Sigmoid colon (tissue), 7 donors: ENCODE data around the gene KRT6A. TPM values are rescaled to one million over a fixed set of nuclear protein-coding genes. Genes with fewer than 3 reads are reported as not detected.

ENCODE experiments used
- DNase-seq: peaks from one replicate; pipeline ENCODE4 v3.0.0-alpha.2; 2019
- H3K27ac ChIP-seq, 4 donors: fragments of 200-600 bp; sonication (generic); one replicate each; pipeline ENCODE4 v1.5.1; 2016 to 2019; ENCODE audit warnings: mild to moderate bottlenecking in 1 of 4
- H3K27me3 ChIP-seq, 3 donors: fragments of 200-600 bp; sonication (generic); one replicate each; pipeline ENCODE4 v1.5.1; 2019; ENCODE audit warnings: mild to moderate bottlenecking in 1 of 3
- H3K36me3 ChIP-seq, 4 donors: fragments of 200-600 bp; sonication (generic); one replicate each; pipeline ENCODE4 v1.5.1; 2016 to 2019
- H3K4me1 ChIP-seq, 4 donors: fragments of 200-600 bp; sonication (generic); one replicate each; pipeline ENCODE4 v1.5.1; 2017 to 2019
- H3K4me3 ChIP-seq, 4 donors: fragments of 200-600 bp; sonication (generic); one replicate each; pipeline ENCODE4 v1.5.1; 2017 to 2019; ENCODE audit warnings: mild to moderate bottlenecking in 2 of 4, moderate library complexity in 1 of 4
- H3K9me3 ChIP-seq, 4 donors: fragments of 200-600 bp in 3 of 4; sonication (generic) in 3 of 4; one replicate each; pipeline versions ENCODE4 v1.5.1 to v1.6.1; 2013 to 2019
- CTCF ChIP-seq, 4 experiments: fragments of 450-650 bp in 3 of 4; fragments of 200-600 bp in 1 of 4; IDR thresholded peaks; one replicate each; pipeline ENCODE4 v1.5.1; 2016 to 2019; ENCODE audit warnings: antibody characterized with exemption in 4 of 4, mild to moderate bottlenecking in 3 of 4, moderate library complexity in 2 of 4
- EP300 ChIP-seq, 4 donors: sonication (generic); formaldehyde crosslinking; IDR thresholded peaks; one replicate each; pipeline ENCODE4 v1.6.1; 2017; ENCODE audit warnings: antibody characterized with exemption in 4 of 4
- POLR2A ChIP-seq, 2 donors: fragments of 450-650 bp; IDR thresholded peaks; one replicate each; pipeline ENCODE4 v1.6.1; 2016; ENCODE audit warnings: antibody characterized with exemption in 2 of 2, mild to moderate bottlenecking in 2 of 2, moderate library complexity in 2 of 2
- POLR2AphosphoS5 ChIP-seq, 4 donors: sonication (generic); formaldehyde crosslinking; IDR thresholded peaks; one replicate each; pipeline ENCODE4 v1.6.1; 2017; ENCODE audit warnings: antibody characterized with exemption in 4 of 4
- WGBS, 2 donors: extraction: QIAGEN DNeasy Blood & Tissue Kit; methylation state at CpG; one replicate each; pipeline ENCODE4 v1.1.7; 2013; 5-methylcytosine and 5-hydroxymethylcytosine counted together
- intact Hi-C: fragments of 100-400 bp; cut with DNase I; formaldehyde crosslinking; loops from one replicate; pipeline ENCODE4 v1.15.1; 2023
- polyA plus RNA-seq, 3 donors: library from polyadenylated mRNA; stranded (reverse); fragments of 200-250 nt; gene quantifications; one replicate each; pipeline ENCODE4 v1.2.3, GENCODE V29; 2013
- total RNA-seq, 4 donors: library from RNA; depleted of rRNA; stranded (reverse); fragments of >200 nt; gene quantifications; one replicate each; pipeline ENCODE4 v1.1.0, GENCODE V29; 2016
- donor health status: healthy with polysubstance abuse.
- donor health status: Bipolar disorder and iron deficiency.
- donor health status: healthy.

KRT6A gene
- total and polyA plus RNA-seq, 7 donors: 0.19 to 6.0 TPM; not detected in 5

- 52 to 70% methylated on average over 5 of the region's 5 CpGs for WGBS, 2 donors
- H3K27me3 ChIP-seq: no peaks in the 10 kb centered on the region
- peaks cover 0 to 13% (median 9%) of the 10 kb centered on the region in 4 donors for H3K4me1 ChIP-seq
- intact Hi-C loops: no loop called here
- no peaks in the 10 kb centered on the region for H3K36me3 ChIP-seq
- no peak overlapping the region for H3K27ac ChIP-seq
- H3K4me3 ChIP-seq: no peak overlapping the region
- TF ChIP-seq EP300 (IDR thresholded peaks at IDR 0.05) (no peak), POLR2A (IDR thresholded peaks at IDR 0.05) (no peak), CTCF (IDR thresholded peaks at IDR 0.05) (no peak), POLR2AphosphoS5 (IDR thresholded peaks at IDR 0.05) (no peak)
- H3K9me3 ChIP-seq: no peaks in the 10 kb centered on the region
- DNase-seq: no peak
These were observed 46.2 kb upstream of the KRT6A start for GRCh38 chr12:52539083-52539820.

DNA sequence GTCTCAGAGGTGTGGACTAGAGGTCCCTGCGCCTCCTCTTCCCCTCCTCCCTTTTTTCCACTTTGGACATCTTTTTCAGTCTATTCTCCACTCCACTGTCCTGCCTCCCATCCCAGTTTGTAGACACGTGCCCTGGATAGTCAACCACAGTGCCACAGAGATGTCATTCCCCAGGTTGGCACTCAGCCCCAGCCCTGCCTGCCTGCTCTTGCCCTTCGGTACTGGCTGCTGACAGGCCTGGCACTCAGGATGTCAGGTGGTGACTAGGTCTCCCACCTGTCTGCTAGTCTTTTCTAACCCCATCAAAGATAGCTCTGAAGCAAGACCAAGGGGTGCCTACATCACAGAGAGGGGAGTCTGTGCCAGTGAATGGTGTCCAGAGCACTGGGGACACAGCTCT, 44.0 kb upstream of the KRT6A start:
- Histone ChIP-seq H3K4me3 (no peak overlapping the region), H3K27ac (no peak overlapping the region), H3K9me3 (no peaks in the 10 kb centered on the region), H3K36me3 (no peaks in the 10 kb centered on the region), H3K27me3 (no peaks in the 10 kb centered on the region), H3K4me1 (peaks cover 0 to 19% (median 12%) of the 10 kb centered on the region in 4 donors)
- intact Hi-C loops: no loop called here
- no peak for TF ChIP-seq POLR2AphosphoS5 (IDR thresholded peaks at IDR 0.05)
- no peak for TF ChIP-seq POLR2A (IDR thresholded peaks at IDR 0.05)
- no peak for TF ChIP-seq CTCF (IDR thresholded peaks at IDR 0.05)
- DNase-seq: no peak
- 63 to 83% methylated on average over 3 of the region's 3 CpGs for WGBS, 2 donors

DNA sequence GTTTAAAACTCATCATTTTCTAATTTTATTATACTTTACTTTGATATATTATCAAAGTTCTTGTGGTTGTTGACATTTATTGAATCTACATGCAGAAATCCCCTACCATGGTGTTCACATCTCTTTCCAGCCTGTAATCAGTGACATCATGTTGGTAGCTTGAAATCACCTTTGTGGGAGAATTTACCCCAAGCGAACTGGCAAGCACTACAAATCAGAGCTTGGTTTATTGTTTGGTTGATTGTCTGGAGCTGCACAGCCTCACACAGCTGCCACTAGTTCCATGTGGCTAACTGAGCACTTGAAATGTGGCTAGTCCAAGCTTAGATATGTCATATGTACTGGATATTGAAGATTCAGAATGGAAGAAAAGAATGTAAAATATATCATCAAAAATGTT, 42.5 kb upstream of the KRT6A start:
- intact Hi-C loops: no loop called here
- no peaks in the 10 kb centered on the region for H3K27me3 ChIP-seq
- no peak for DNase-seq

GRCh38 chr12:52534482-52534881, 41.4 kb upstream of the KRT6A start:
- intact Hi-C loops: no loop called here
- 37 to 89% methylated on average over 5 of the region's 5 CpGs for WGBS, 2 donors
- Histone ChIP-seq H3K27ac (no peak overlapping the region), H3K4me3 (no peak overlapping the region), H3K36me3 (no peaks in the 10 kb centered on the region), H3K9me3 (no peaks in the 10 kb centered on the region), H3K27me3 (no peaks in the 10 kb centered on the region), H3K4me1 (peaks cover 0 to 16% (median 9%) of the 10 kb centered on the region in 4 donors)
- no peak for TF ChIP-seq EP300 (IDR thresholded peaks at IDR 0.05)
- no peak for TF ChIP-seq CTCF (IDR thresholded peaks at IDR 0.05)
- TF ChIP-seq POLR2A (IDR thresholded peaks at IDR 0.05): no peak
- DNase-seq: no peak

More for the DNA sequence above, 42.5 kb upstream of the KRT6A start:
- no peaks in the 10 kb centered on the region for H3K36me3 ChIP-seq
- TF ChIP-seq POLR2A (IDR thresholded peaks at IDR 0.05): no peak
- no peak for TF ChIP-seq POLR2AphosphoS5 (IDR thresholded peaks at IDR 0.05)
- no peak for TF ChIP-seq EP300 (IDR thresholded peaks at IDR 0.05)
- no peak for TF ChIP-seq CTCF (IDR thresholded peaks at IDR 0.05)
- H3K4me3 ChIP-seq: no peak overlapping the region
- H3K27ac ChIP-seq: no peak overlapping the region
- H3K4me1 ChIP-seq: peaks cover 0 to 19% (median 12%) of the 10 kb centered on the region in 4 donors
- no peaks in the 10 kb centered on the region for H3K9me3 ChIP-seq
- WGBS, 2 donors: 0 to 77% methylated on average over 1 of the region's 1 CpG
